Measurements from ENCODE around the gene KCNQ1. TPM values are rescaled to one million over a fixed set of nuclear protein-coding genes. Genes with fewer than 3 reads are reported as not detected.

The KCNQ1 gene
- total RNA-seq, 3 donors from 2014 or later (not counting 1 experiment from before 2014, with no cell fraction given): 1.9 to 7.8 (median 3.3) TPM

DNA sequence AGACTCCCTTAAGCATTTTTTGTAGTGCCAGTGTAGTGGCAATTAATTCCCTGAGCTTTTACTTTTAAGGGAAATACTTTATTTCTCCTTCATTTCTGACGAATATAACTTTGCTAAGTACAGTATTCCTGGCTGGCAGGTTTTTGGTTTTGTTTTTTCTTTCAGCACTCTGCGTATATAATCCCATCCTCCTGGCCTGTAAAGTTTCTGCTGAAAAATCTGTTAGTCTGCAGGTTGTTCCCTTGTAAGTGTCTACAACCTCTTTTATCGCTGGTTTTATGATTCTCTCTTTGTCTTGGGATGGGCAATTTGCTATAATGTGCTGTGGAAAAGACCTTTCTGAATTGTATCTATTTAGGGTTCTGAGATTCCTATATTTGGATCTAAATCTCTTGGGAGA lies 198.9 kb downstream of the KCNQ1 start:
- Mint-ChIP-seq H3K36me3 (peaks cover 50% of the 10 kb centered on the region), H3K4me3 (no peak overlapping the region), H3K27ac (no peak overlapping the region), H3K9me3 (peaks cover 17 to 32% of the 10 kb centered on the region in 2 donors), H3K27me3 (ENCODE audit: low read depth in 2 of 2) (peaks cover 14 to 21% of the 10 kb centered on the region in 2 donors), H3K4me1 (no peaks in the 10 kb centered on the region)
- DNase-seq (no peak), ATAC-seq (no peak)
- no peaks in the 10 kb centered on the region for H3K4me1 ChIP-seq (ENCODE audit: control insufficient read depth, insufficient read depth, low read length)
- peaks cover 27% of the 10 kb centered on the region for H3K9me3 ChIP-seq (ENCODE audit: control insufficient read depth, insufficient read depth, low read length)
- no peaks in the 10 kb centered on the region for H3K27me3 ChIP-seq (ENCODE audit: control insufficient read depth, insufficient read depth, low read length)
- no peak overlapping the region for H3K27ac ChIP-seq (ENCODE audit: low read length)
- H3K4me3 ChIP-seq (ENCODE audit: low read length): no peak overlapping the region
- 94% methylated on average over 3 of the region's 3 CpGs for WGBS (ENCODE audit: insufficient coverage)
- H3K36me3 ChIP-seq (ENCODE audit: control insufficient read depth, insufficient read depth, low read length): no peaks in the 10 kb centered on the region
- TF ChIP-seq, protein P1, sequence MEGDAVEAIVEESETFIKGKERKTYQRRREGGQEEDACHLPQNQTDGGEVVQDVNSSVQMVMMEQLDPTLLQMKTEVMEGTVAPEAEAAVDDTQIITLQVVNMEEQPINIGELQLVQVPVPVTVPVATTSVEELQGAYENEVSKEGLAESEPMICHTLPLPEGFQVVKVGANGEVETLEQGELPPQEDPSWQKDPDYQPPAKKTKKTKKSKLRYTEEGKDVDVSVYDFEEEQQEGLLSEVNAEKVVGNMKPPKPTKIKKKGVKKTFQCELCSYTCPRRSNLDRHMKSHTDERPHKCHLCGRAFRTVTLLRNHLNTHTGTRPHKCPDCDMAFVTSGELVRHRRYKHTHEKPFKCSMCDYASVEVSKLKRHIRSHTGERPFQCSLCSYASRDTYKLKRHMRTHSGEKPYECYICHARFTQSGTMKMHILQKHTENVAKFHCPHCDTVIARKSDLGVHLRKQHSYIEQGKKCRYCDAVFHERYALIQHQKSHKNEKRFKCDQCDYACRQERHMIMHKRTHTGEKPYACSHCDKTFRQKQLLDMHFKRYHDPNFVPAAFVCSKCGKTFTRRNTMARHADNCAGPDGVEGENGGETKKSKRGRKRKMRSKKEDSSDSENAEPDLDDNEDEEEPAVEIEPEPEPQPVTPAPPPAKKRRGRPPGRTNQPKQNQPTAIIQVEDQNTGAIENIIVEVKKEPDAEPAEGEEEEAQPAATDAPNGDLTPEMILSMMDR (IDR thresholded peaks at IDR 0.05): no peak
- intact Hi-C loops (cut with micrococcal nuclease): no loop called here

DNA sequence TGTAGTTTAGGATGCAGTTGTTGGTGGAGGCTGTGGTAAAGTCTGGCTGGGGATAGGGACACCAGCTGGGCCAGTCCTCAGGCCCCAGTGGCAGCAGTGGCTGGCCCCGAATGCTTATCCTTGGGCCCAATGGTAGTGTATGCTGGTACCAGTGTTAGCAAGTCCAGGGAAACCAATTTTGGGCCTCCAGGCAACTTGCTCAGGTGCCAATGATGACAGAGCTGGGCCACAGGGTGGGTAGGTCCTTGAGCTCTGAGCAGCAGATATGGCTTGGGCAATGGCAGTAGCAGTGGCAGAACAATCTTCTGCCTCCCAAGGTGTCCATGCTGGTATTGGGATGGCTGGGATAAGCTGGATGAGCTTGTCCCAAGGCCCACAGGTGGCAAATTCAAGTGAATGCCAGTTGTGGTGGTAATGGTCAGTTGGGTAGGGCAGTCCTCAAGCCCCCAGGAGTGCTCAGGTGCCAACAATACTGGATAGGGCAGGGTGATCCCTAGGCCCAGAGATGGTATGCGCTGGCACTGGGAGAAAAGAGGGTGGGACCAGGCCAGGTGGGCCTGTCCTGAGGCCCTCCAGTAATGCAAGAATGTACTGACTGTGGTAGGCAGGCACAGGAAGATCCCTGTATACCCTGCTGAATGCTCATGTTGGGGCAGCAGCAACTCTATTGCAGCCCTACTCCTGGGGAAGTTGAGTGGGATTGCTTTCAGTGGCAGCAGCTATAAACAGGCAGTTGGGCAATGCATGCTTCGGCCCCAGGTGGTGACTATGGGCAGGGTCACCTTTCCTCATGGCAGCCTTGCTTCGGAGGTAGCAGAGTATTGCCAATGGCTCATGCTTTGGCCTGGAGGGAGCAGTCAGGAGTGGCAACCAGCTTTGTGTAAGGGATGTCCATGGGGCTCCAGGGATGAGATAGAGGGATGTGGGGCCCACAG lies 200.3 kb downstream of the KCNQ1 start:
- no peaks in the 10 kb centered on the region for H3K4me1 Mint-ChIP-seq
- peaks cover 22 to 43% of the 10 kb centered on the region in 2 donors for H3K9me3 Mint-ChIP-seq
- Histone ChIP-seq H3K4me1 (ENCODE audit: control insufficient read depth, insufficient read depth, low read length) (no peaks in the 10 kb centered on the region), H3K9me3 (ENCODE audit: control insufficient read depth, insufficient read depth, low read length) (peaks cover 21% of the 10 kb centered on the region), H3K4me3 (ENCODE audit: low read length) (no peak overlapping the region), H3K36me3 (ENCODE audit: control insufficient read depth, insufficient read depth, low read length) (no peaks in the 10 kb centered on the region), H3K27ac (ENCODE audit: low read length) (no peak overlapping the region), H3K27me3 (ENCODE audit: control insufficient read depth, insufficient read depth, low read length) (no peaks in the 10 kb centered on the region)
- WGBS (ENCODE audit: insufficient coverage): 95% methylated on average over 4 of the region's 4 CpGs
- H3K27ac Mint-ChIP-seq: no peak overlapping the region
- H3K4me3 Mint-ChIP-seq: no peak overlapping the region
- DNase-seq (no peak), ATAC-seq (no peak)
- intact Hi-C loops (cut with micrococcal nuclease): no loop called here
- TF ChIP-seq, protein P1 (IDR thresholded peaks at IDR 0.05): no peak
- peaks cover 64% of the 10 kb centered on the region for H3K36me3 Mint-ChIP-seq
- H3K27me3 Mint-ChIP-seq (ENCODE audit: low read depth in 2 of 2): peaks cover 16 to 33% of the 10 kb centered on the region in 2 donors

DNA sequence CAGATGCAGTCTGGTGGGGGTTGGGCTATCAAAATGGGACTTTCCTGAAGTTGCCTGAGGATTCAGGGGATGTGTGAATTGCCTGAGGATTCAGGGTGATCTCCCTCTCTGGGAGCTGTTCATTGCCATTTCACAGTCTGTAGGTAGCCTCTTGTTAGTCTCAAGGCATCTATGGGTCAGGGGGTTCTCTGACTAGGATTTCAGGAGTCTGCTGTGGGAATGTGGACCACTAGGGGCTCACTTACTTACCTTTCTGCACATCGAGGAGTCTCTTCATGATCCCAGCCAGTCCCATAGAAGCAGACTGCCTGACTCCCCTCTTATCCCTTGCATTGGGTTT lies 200.9 kb downstream of the KCNQ1 start:
- H3K36me3 ChIP-seq (ENCODE audit: control insufficient read depth, insufficient read depth, low read length): no peaks in the 10 kb centered on the region
- H3K27ac Mint-ChIP-seq: no peak overlapping the region
- peaks cover 24% of the 10 kb centered on the region for H3K9me3 ChIP-seq (ENCODE audit: control insufficient read depth, insufficient read depth, low read length)
- H3K4me3 Mint-ChIP-seq: no peak overlapping the region
- no peaks in the 10 kb centered on the region for H3K4me1 Mint-ChIP-seq
- peaks cover 21 to 44% of the 10 kb centered on the region in 2 donors for H3K9me3 Mint-ChIP-seq
- TF ChIP-seq, protein P1 (IDR thresholded peaks at IDR 0.05): no peak
- no peak overlapping the region for H3K27ac ChIP-seq (ENCODE audit: low read length)
- intact Hi-C loops (cut with micrococcal nuclease): no loop called here
- no peak for DNase-seq
- WGBS (ENCODE audit: insufficient coverage): 93% methylated on average over 1 of the region's 1 CpG
- H3K27me3 ChIP-seq (ENCODE audit: control insufficient read depth, insufficient read depth, low read length): no peaks in the 10 kb centered on the region
- H3K4me1 ChIP-seq (ENCODE audit: control insufficient read depth, insufficient read depth, low read length): no peaks in the 10 kb centered on the region
- no peak overlapping the region for H3K4me3 ChIP-seq (ENCODE audit: low read length)
- peaks cover 65% of the 10 kb centered on the region for H3K36me3 Mint-ChIP-seq
- no peak for ATAC-seq
- peaks cover 14 to 33% of the 10 kb centered on the region in 2 donors for H3K27me3 Mint-ChIP-seq (ENCODE audit: low read depth in 2 of 2)
